ENCODE results near the gene EPGN. TPM values are rescaled to one million over a fixed set of nuclear protein-coding genes. Genes with fewer than 3 reads are reported as not detected.

The EPGN gene
- total RNA-seq, 4 donors from 2014 or later, result not detected

- Histone ChIP-seq H3K9me3 (no peaks in the 10 kb centered on the region), H3K27ac (no peak overlapping the region), H3K27me3 (no peaks in the 10 kb centered on the region), H3K36me3 (no peaks in the 10 kb centered on the region), H3K4me1 (no peaks in the 10 kb centered on the region), H3K4me3 (replicated peaks in 1 of 3) (no peak overlapping the region)
- 97 to 100% methylated on average over 2 of the region's 2 CpGs for WGBS, 2 donors
- no peak for DNase-seq
- intact Hi-C loops (cut with DNase I), result loop anchor here (5.0 kb wide), 1 partner anchor 87 kb away; no protein-coding TSS in a partner anchor
- TF ChIP-seq, protein P1, sequence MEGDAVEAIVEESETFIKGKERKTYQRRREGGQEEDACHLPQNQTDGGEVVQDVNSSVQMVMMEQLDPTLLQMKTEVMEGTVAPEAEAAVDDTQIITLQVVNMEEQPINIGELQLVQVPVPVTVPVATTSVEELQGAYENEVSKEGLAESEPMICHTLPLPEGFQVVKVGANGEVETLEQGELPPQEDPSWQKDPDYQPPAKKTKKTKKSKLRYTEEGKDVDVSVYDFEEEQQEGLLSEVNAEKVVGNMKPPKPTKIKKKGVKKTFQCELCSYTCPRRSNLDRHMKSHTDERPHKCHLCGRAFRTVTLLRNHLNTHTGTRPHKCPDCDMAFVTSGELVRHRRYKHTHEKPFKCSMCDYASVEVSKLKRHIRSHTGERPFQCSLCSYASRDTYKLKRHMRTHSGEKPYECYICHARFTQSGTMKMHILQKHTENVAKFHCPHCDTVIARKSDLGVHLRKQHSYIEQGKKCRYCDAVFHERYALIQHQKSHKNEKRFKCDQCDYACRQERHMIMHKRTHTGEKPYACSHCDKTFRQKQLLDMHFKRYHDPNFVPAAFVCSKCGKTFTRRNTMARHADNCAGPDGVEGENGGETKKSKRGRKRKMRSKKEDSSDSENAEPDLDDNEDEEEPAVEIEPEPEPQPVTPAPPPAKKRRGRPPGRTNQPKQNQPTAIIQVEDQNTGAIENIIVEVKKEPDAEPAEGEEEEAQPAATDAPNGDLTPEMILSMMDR (IDR thresholded peaks at IDR 0.05), result no peak
- TF ChIP-seq POLR2A (IDR thresholded peaks at IDR 0.05), result no peak
These were observed 6.1 kb downstream of the EPGN start for GRCh38 chr4:74314329-74314728.

- Histone ChIP-seq H3K9me3 (no peaks in the 10 kb centered on the region), H3K4me1 (no peaks in the 10 kb centered on the region), H3K36me3 (no peaks in the 10 kb centered on the region), H3K27me3 (no peaks in the 10 kb centered on the region), H3K4me3 (replicated peaks in 1 of 3) (no peak overlapping the region), H3K27ac (no peak overlapping the region)
- 60 to 64% methylated on average over 2 of the region's 2 CpGs for WGBS, 2 donors
- no peak for DNase-seq
- TF ChIP-seq POLR2A (IDR thresholded peaks at IDR 0.05), result no peak
- TF ChIP-seq, protein P1 (IDR thresholded peaks at IDR 0.05), result no peak
- intact Hi-C loops (cut with DNase I), result loop anchor here (5.0 kb wide), 1 partner anchor 88 kb away; no protein-coding TSS in a partner anchor
These were observed 6.7 kb downstream of the EPGN start for GRCh38 chr4:74314944-74315343.

- Histone ChIP-seq H3K36me3 (no peaks in the 10 kb centered on the region), H3K9me3 (no peaks in the 10 kb centered on the region), H3K4me1 (no peaks in the 10 kb centered on the region), H3K27me3 (no peaks in the 10 kb centered on the region), H3K4me3 (replicated peaks in 1 of 3) (no peak overlapping the region), H3K27ac (no peak overlapping the region)
- intact Hi-C loops (cut with DNase I), result no loop called here
- no peak for DNase-seq
- TF ChIP-seq POLR2A (IDR thresholded peaks at IDR 0.05), result no peak
- TF ChIP-seq, protein P1 (IDR thresholded peaks at IDR 0.05), result no peak
- WGBS, 2 donors, result 85 to 95% methylated on average over 5 of the region's 5 CpGs
These were observed 7.1 kb downstream of the EPGN start for GRCh38 chr4:74315376-74315775.

- H3K4me3 ChIP-seq (replicated peaks in 1 of 3), result no peak overlapping the region
- WGBS, 2 donors, result 46 to 59% methylated on average over 2 of the region's 2 CpGs
These were observed 8.1 kb downstream of the EPGN start for GRCh38 chr4:74316397-74316796.

GRCh38 chr4:74317616-74318246 lies 9.5 kb downstream of the EPGN start:
- 66 to 79% methylated on average over 3 of the region's 3 CpGs for WGBS, 2 donors
- Histone ChIP-seq H3K9me3 (no peaks in the 10 kb centered on the region), H3K27me3 (no peaks in the 10 kb centered on the region), H3K4me1 (no peaks in the 10 kb centered on the region), H3K36me3 (no peaks in the 10 kb centered on the region), H3K27ac (no peak overlapping the region), H3K4me3 (replicated peaks in 1 of 3) (no peak overlapping the region)
- TF ChIP-seq, protein P1 (IDR thresholded peaks at IDR 0.05), result no peak
- no peak for TF ChIP-seq POLR2A (IDR thresholded peaks at IDR 0.05)
- no peak for DNase-seq
- intact Hi-C loops (cut with DNase I), result no loop called here

More at GRCh38 chr4:74316397-74316796, 8.1 kb downstream of the EPGN start:
- H3K36me3 ChIP-seq, result no peaks in the 10 kb centered on the region
- no peaks in the 10 kb centered on the region for H3K27me3 ChIP-seq
- TF ChIP-seq, protein P1 (IDR thresholded peaks at IDR 0.05), result no peak
- no peak for TF ChIP-seq POLR2A (IDR thresholded peaks at IDR 0.05)
- intact Hi-C loops (cut with DNase I), result no loop called here
- H3K27ac ChIP-seq, result no peak overlapping the region
- no peak for DNase-seq
- H3K9me3 ChIP-seq, result no peaks in the 10 kb centered on the region
- no peaks in the 10 kb centered on the region for H3K4me1 ChIP-seq
